Upper lobe of left lung (tissue), 6 donors: ENCODE results near the gene PCSK5. TPM values are rescaled to one million over a fixed set of nuclear protein-coding genes. Genes with fewer than 3 reads are reported as not detected.

Source experiments
- ATAC-seq, 2 donors: fragments of 200-7000 bp; cut with Tn5 transposase; one replicate each; pipeline ENCODE4 v1.9.1; 2022; ENCODE audit warnings: mild to moderate bottlenecking in 2 of 2, moderate library complexity in 2 of 2; ENCODE audit not compliant: low FRiP score in 2 of 2
- DNase-seq, 2 donors: peaks; one replicate each; pipeline ENCODE4 v3.0.0-alpha.2; 2019 to 2020
- H3K27ac ChIP-seq, 4 donors: fragments of 200-600 bp; sonication (generic); one replicate each; pipeline ENCODE4 v1.5.1; 2016 to 2019
- H3K27me3 ChIP-seq, 4 donors: fragments of 200-600 bp; sonication (generic); one replicate each; pipeline ENCODE4 v1.5.1; 2017 to 2019
- H3K36me3 ChIP-seq, 4 donors: fragments of 200-600 bp; sonication (generic); one replicate each; pipeline ENCODE4 v1.5.1; 2016 to 2019
- H3K4me1 ChIP-seq, 4 donors: fragments of 200-600 bp; sonication (generic); one replicate each; pipeline ENCODE4 v1.5.1; 2018 to 2019
- H3K4me3 ChIP-seq, 4 donors: fragments of 200-600 bp; sonication (generic); one replicate each; pipeline ENCODE4 v1.5.1; 2017 to 2019; ENCODE audit warnings: mild to moderate bottlenecking in 2 of 4, moderate library complexity in 1 of 4
- H3K9me3 ChIP-seq, 4 donors: fragments of 200-600 bp; sonication (generic); one replicate each; pipeline ENCODE4 v1.5.1; 2018 to 2019
- EP300 ChIP-seq, 4 donors: sonication (generic); formaldehyde crosslinking; IDR thresholded peaks; one replicate each; pipeline ENCODE4 v1.5.1; 2017; ENCODE audit warnings: antibody characterized with exemption in 4 of 4, control low read depth in 2 of 4
- POLR2A ChIP-seq, 4 donors: fragments of 450-650 bp; IDR thresholded peaks; one replicate each; pipeline ENCODE4 v1.5.1; 2016 to 2017; ENCODE audit warnings: antibody characterized with exemption in 4 of 4, mild to moderate bottlenecking in 2 of 4
- POLR2AphosphoS5 ChIP-seq, 2 donors: sonication (generic); formaldehyde crosslinking; IDR thresholded peaks; one replicate each; pipeline ENCODE4 v1.5.1; 2017; ENCODE audit warnings: antibody characterized with exemption in 2 of 2
- WGBS, 2 donors: methylation state at CpG; one replicate each; pipeline ENCODE4 v1.1.5; 2017 to 2018; 5-methylcytosine and 5-hydroxymethylcytosine counted together
- total RNA-seq, 6 donors: library from RNA; depleted of rRNA in 4 of 6; stranded (reverse); fragments of >200 nt in 4 of 6; gene quantifications; one replicate each; pipeline versions ENCODE4 v1.1.0 to v1.2.1, GENCODE V29; 2016 to 2021
- TF ChIP-seq, protein P1 (sequence below), 6 experiments: fragments of 450-650 bp in 4 of 6; fragments of 200-600 bp in 2 of 6; sonication (generic) in 2 of 6; IDR thresholded peaks; one replicate each; pipeline ENCODE4 v1.5.1; 2016 to 2019; ENCODE audit warnings: antibody characterized with exemption in 6 of 6
- donor health status: DM: no; HTN: no; CAD: no; lungs with moderate emphysema.
- donor health status: DM: no; HTN: yes; CAD: no; lungs with severe emphysema.

The PCSK5 gene
- total RNA-seq, 6 donors from 2014 or later = 12.8 to 29.2 (median 18.3) TPM

DNA sequence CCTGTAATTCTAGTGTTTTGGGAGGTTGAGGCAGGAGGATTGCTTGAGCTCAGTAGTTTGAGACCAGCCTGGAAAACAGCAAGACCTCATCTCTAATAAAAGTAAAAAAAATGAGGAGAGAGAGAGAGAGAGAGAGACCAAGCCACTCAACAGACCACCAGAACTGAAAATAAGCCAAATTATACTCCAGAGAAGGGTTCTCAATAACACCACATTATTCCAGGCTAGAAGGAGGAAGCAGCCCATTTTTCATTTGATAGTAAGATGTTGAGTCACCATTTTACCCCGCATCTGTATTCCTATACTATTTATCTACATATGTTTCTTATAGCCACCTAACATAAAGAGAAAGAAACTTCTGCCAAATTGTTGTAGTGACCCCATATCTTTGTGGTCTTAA is 134.8 kb downstream of the PCSK5 start:
- Histone ChIP-seq H3K27ac (no peak overlapping the region), H3K4me1 (no peaks in the 10 kb centered on the region), H3K4me3 (no peak overlapping the region), H3K36me3 (peaks cover 0 to 8% (median 0%) of the 10 kb centered on the region in 4 donors), H3K9me3 (no peaks in the 10 kb centered on the region), H3K27me3 (no peaks in the 10 kb centered on the region)
- DNase-seq (no peak), ATAC-seq (no peak)
- TF ChIP-seq EP300 (IDR thresholded peaks at IDR 0.05) (no peak), POLR2A (IDR thresholded peaks at IDR 0.05) (no peak), POLR2AphosphoS5 (IDR thresholded peaks at IDR 0.05) (no peak)
- TF ChIP-seq, protein P1, sequence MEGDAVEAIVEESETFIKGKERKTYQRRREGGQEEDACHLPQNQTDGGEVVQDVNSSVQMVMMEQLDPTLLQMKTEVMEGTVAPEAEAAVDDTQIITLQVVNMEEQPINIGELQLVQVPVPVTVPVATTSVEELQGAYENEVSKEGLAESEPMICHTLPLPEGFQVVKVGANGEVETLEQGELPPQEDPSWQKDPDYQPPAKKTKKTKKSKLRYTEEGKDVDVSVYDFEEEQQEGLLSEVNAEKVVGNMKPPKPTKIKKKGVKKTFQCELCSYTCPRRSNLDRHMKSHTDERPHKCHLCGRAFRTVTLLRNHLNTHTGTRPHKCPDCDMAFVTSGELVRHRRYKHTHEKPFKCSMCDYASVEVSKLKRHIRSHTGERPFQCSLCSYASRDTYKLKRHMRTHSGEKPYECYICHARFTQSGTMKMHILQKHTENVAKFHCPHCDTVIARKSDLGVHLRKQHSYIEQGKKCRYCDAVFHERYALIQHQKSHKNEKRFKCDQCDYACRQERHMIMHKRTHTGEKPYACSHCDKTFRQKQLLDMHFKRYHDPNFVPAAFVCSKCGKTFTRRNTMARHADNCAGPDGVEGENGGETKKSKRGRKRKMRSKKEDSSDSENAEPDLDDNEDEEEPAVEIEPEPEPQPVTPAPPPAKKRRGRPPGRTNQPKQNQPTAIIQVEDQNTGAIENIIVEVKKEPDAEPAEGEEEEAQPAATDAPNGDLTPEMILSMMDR (IDR thresholded peaks at IDR 0.05) = no peak
- 57 to 69% methylated on average over 1 of the region's 1 CpG for WGBS, 2 donors

DNA sequence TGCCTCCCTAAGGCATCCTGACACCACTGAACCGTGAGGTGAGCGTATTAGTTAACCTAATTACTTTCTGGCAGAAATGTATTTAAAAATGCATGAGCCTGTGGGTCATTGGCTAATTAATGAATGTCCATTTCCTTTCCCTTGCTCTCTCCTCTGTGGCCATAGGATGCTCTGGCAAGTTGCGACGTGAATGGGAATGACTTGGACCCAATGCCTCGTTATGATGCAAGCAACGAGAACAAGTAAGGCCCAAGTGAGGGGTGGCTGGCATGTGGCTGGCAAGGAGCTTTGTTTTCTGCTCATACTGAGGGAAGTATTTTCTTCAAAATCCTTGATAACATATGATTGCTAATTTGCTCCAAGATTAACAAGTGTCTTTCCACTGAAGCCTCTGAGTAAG is 136.3 kb downstream of the PCSK5 start:
- DNase-seq (no peak), ATAC-seq (no peak)
- 92 to 95% methylated on average over 6 of the region's 6 CpGs for WGBS, 2 donors
- no peaks in the 10 kb centered on the region for H3K27me3 ChIP-seq
- H3K9me3 ChIP-seq = no peaks in the 10 kb centered on the region
- no peak for TF ChIP-seq EP300 (IDR thresholded peaks at IDR 0.05)
- no peak for TF ChIP-seq POLR2A (IDR thresholded peaks at IDR 0.05)
- TF ChIP-seq POLR2AphosphoS5 (IDR thresholded peaks at IDR 0.05) = no peak
- TF ChIP-seq, protein P1 (IDR thresholded peaks at IDR 0.05) = no peak
- H3K27ac ChIP-seq = no peak overlapping the region
- H3K36me3 ChIP-seq = peaks cover 0 to 8% (median 0%) of the 10 kb centered on the region in 4 donors
- no peaks in the 10 kb centered on the region for H3K4me1 ChIP-seq
- H3K4me3 ChIP-seq = no peak overlapping the region

DNA sequence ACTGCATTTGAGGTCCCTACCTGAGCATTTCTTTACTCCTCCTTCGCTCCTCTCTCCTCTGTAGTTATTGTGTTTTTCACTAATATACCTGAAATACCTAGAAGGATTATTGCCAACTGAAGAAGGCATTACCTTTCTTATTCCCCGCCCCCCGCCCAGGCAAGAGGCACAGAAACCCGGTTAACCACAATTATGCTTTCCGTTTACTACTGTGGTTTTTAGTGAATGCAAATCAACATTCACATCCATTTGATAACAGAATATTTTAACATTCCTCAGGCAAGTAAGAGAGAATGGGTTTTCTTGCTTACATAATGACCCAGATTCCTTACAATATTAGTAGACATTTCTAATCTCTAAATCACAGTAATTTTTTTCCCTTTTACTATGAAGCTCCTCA is 136.9 kb downstream of the PCSK5 start:
- Histone ChIP-seq H3K4me3 (no peak overlapping the region), H3K27ac (no peak overlapping the region), H3K4me1 (no peaks in the 10 kb centered on the region), H3K36me3 (peaks cover 0 to 8% (median 0%) of the 10 kb centered on the region in 4 donors), H3K9me3 (no peaks in the 10 kb centered on the region), H3K27me3 (no peaks in the 10 kb centered on the region)
- ATAC-seq = no peak
- no peak for DNase-seq
- 75 to 77% methylated on average over 5 of the region's 5 CpGs for WGBS, 2 donors
- TF ChIP-seq POLR2AphosphoS5 (IDR thresholded peaks at IDR 0.05) = no peak
- no peak for TF ChIP-seq POLR2A (IDR thresholded peaks at IDR 0.05)
- TF ChIP-seq, protein P1 (IDR thresholded peaks at IDR 0.05) = no peak
- TF ChIP-seq EP300 (IDR thresholded peaks at IDR 0.05) = no peak

DNA sequence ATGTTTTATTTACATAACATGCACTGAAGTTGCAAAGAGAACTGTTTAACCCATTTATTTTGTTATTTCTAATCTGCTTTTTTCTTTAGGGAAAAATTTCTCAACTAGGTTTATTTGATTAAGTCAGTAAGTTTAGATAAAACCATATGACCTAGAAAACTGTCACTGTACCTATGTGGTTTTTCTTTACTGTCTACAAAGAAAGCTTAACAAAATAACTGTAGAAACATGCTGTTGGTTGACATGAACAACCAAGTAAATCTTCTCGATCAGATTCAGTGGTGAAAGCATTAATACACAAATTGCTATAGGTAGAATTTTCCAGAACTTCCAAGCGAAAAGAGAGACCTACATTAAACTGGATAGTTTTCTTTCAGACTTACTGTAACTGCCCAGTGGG is 137.4 kb downstream of the PCSK5 start:
- ATAC-seq (no peak), DNase-seq (no peak)
- no peaks in the 10 kb centered on the region for H3K9me3 ChIP-seq
- no peaks in the 10 kb centered on the region for H3K27me3 ChIP-seq
- 86 to 90% methylated on average over 2 of the region's 2 CpGs for WGBS, 2 donors
- H3K4me3 ChIP-seq = no peak overlapping the region
- TF ChIP-seq, protein P1 (IDR thresholded peaks at IDR 0.05) = no peak
- no peak for TF ChIP-seq POLR2AphosphoS5 (IDR thresholded peaks at IDR 0.05)
- TF ChIP-seq EP300 (IDR thresholded peaks at IDR 0.05) = no peak
- TF ChIP-seq POLR2A (IDR thresholded peaks at IDR 0.05) = no peak
- no peaks in the 10 kb centered on the region for H3K4me1 ChIP-seq
- peaks cover 0 to 8% (median 0%) of the 10 kb centered on the region in 4 donors for H3K36me3 ChIP-seq
- no peak overlapping the region for H3K27ac ChIP-seq

DNA sequence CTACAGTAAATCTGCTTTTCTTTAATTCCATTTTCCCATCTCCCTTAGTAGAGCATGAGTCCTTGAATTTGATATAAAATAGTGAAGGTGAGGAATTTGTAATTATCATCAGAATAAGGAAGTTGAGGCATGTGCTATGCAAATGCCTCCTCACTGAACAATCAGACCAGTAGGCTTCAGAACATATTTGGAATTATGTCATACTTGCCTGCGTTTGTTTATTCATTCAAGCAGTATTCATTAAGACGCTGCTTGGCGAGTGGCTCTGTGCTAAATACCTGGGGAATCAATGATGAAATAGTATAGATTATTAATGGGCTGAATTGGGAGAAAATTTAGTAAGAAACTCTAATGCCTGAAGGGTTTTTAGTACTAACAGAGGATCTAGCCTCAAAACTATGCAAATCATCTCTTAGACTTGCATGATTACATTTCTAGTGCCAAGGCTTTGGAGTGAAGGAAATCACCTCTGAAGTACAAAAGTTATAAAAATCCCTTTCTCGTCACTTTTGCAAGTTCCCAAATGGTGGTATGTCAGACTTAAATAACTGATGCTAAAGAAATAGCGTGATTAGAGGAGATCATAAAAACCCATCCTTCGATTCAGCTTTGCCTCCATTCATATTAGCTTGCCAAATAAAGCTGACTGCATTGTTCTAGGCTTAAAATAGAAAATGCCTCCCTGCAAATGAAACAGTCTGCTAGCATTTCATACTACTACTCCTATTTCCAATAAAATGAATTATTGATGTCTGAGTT is 141.7 kb downstream of the PCSK5 start:
- H3K27ac ChIP-seq = no peak overlapping the region
- DNase-seq = no peak
- H3K4me1 ChIP-seq = no peaks in the 10 kb centered on the region
- H3K36me3 ChIP-seq = peaks cover 0 to 2% (median 0%) of the 10 kb centered on the region in 4 donors
- TF ChIP-seq POLR2A (IDR thresholded peaks at IDR 0.05) (no peak), EP300 (IDR thresholded peaks at IDR 0.05) (no peak), POLR2AphosphoS5 (IDR thresholded peaks at IDR 0.05) (no peak)
- TF ChIP-seq, protein P1 (IDR thresholded peaks at IDR 0.05) = no peak
- 73 to 82% methylated on average over 6 of the region's 6 CpGs for WGBS, 2 donors
- no peaks in the 10 kb centered on the region for H3K9me3 ChIP-seq
- H3K27me3 ChIP-seq = no peaks in the 10 kb centered on the region
- ATAC-seq = no peak
- no peak overlapping the region for H3K4me3 ChIP-seq
